NCI-H1092 (cell line): ENCODE results near the gene CEMIP2.

ENCODE experiments used
- DNase-seq: peaks from one replicate; lab custom pipeline; 2025; lab: John Stamatoyannopoulos, UW

CEMIP2 gene

DNA sequence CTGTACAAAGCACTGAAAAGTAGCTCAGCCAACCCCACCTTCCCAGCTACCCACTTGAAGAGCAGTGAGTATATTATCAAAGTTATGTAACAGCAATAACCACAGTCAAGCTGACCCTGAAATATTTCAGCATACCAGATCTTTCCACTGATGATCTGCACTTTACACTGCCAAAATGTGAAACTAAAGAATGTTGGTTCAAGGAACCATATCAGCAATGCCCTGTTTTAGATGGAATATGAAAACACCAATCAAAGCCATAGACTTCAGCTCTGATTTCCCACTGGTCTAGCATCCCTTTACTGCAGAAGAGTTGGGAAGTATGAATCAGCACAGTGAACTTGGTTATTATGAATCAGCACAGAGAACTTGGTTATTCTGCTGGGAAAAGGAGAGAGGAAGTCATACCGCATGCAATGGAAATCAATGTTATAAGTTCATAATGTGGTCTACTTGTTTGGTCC, 20.0 kb downstream of the CEMIP2 start:
- DNase-seq: no peak

DNA sequence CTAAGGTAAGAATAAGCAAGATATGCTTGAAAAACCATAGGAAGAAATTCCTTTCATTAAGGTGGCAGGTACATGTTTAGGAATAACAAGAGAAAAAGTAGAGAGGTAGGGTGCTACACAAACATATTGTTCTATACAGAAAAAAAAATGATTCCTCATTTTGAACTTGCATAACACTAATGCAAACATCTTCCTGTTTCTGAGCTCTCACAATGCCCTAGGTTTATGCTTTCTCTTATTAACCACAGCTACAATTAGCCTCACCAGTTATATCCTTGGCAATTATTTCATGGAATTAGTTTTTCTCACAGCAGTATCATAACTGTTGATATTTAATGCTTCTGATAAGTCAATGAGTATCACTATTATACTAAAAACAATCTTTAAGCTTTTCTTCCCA, 20.7 kb downstream of the CEMIP2 start:
- no peak for DNase-seq

DNA sequence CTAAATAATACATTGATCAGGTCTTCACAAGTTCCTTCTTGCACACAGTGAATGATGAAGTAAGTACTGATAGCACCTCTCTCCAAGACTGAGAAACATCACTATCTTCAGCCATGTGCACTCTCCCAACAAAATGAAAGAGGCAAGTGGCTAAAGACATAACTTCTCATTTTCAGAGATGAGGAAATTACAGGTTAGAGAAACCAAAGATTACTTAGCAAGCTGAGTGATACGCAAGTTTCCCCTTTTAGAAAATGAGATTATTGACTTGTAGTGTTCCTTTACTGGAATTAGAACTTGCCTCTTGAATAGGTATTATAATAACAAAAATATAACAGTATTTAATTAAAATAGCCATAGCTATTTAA, 21.6 kb downstream of the CEMIP2 start:
- no peak for DNase-seq

DNA sequence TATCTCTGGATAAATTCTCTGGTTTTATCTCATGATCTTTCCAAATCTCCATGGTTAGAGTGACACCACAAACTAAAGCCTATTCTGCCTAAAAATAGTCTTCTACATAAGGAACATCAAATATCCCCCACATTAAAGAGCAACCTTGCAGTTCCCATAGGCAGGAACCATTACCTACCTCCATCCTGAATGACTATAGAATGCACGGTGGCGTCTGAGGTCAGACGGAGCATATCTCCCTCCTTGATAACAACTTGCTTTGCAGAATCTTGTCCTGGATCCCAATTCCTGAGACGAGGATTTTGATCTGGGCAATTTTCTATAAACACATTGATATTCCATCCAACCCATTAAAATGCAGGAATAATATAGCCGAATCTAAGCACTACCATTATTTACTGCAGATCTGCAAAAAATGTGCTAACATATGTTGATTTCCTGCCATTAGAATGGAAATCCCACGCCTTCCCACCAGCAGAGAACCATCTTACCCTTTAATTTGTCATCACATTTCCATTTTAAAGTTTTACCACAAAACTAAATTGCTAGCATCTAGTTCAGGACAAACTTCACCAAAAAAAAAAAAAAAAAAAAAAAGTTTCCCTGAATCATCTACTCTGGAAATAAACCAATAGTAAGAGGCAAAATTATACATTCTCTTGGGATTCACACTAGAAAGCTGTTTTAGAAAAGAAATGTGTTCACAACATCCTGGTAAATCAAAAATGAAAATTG, 22.1 kb downstream of the CEMIP2 start:
- DNase-seq: no peak

DNA sequence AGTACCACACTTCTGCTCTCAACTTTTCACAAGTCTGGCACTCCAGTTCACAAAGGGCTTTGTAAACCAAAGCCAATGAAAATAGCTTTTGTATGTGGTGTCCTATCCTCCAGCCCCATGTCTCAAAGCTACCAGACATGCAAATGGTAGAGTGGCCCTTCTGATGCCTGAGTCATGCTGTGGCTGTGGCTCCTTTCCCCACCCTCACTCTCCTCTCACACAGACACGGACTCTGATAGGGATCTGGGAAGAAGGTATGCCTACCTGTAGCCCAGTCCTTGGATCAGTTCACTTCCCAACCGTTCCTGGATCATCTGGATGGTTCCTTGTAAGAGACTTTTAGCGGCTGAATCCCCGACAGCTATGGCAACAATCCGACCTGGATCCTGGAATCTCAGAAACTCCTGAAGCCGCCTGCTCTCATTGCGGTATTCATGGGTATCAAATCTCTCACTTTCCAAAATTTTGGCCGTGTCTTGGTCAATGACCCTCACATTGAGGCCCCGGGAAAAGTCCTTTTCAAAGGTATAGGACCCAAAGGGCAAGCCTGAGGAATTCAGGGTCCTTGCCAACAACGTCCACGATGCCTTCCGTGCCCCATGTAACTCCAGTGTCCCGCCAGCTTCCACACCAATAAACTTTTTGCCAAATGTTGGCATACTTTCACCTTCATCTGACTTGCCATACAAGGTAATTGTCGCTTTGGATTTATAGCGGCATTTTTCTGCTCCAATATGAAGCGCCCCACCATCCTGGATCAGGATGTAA, 23.4 kb downstream of the CEMIP2 start:
- DNase-seq: no peak

DNA sequence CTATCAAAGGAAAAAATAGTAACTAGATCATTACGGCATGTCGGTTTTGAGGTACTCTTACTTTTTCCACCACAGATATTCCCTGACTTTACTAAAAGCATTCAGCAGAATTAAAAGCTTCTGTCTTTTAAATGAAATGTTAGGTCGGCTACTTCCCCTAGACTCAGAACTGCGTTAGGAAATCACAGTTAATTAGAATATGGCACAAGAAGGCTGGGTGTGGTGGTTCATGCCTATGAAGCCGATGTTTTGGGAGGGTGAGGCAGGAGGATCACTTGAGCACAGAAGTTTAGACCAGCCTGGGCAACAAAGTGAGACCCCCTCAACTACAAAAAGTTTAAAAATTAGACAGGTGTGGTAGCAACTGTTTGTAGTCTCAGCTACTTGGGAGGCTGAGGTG, 24.4 kb downstream of the CEMIP2 start:
- DNase-seq: no peak

DNA sequence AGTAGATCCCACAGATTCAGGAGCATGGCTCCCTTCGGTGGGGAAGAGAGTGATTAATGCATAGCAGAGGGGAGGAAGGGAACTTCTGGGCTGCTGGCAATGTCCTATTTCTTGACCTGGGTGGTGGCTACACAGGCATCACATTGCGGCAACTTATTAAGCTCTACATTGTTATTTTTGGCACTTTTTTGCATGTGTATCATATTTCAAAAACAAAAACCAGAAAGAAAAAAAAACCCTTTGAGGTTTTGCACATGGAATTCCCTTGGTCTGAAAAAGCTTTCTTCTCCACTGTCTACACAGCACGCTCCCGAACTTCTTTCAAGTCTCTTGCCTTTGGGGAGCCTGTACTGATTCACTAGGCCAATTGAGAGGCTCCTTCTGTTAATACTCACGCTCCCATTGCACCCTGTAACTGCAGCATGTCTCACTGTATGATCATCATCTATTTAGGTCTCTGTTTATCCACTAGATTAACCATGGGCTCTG, 25.1 kb downstream of the CEMIP2 start:
- DNase-seq: no peak

DNA sequence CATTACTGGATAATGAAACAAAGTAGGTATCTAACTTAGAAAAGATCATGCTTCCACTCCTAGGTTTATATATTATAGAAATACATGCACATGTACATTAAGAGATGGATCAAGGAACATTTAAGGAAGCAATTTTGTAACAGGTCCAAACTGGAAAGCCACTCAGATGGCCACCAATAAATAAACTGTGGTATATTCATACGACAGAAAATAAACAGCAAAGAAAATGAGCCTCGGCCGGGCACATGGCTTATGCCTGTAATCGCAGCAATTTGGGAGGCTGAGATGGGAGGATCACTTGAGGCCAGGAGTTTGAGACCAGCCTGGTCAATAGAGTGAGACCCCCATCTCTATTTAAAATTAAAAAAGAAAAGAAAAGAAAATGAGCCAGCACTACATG, 25.6 kb downstream of the CEMIP2 start:
- DNase-seq: no peak

DNA sequence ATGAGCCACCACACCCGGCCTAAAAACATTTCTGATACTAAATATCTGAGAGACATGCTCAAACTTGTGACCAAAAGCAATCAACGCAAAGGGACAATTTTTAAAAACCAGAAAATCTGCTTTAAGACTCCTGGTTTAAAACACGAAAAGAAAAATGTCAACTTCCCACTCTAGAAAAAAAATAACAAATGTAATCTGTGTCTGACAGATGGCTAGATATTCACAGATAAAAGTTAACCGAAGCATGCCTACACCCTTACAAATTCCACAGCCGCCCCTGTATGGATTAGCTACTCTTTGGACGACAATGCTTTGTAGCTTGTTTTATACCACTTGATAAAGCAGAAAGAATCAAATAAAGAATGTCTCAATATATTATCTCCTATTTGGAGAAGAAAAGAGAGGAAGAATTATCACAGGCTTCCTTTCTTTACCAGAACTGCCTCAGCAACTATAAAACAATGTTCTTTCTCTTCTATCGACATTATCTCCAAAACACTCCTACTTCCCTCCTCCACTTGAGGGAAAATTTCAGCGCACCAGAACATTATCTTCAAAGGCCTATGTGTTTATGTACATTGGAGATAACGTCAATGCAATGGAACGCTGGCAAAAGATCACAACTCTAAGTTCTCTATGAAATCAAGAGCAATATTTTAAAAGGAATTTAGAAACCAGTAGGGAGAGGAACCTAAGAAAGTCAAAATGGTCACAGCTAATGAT, 26.2 kb downstream of the CEMIP2 start:
- DNase-seq: no peak

DNA sequence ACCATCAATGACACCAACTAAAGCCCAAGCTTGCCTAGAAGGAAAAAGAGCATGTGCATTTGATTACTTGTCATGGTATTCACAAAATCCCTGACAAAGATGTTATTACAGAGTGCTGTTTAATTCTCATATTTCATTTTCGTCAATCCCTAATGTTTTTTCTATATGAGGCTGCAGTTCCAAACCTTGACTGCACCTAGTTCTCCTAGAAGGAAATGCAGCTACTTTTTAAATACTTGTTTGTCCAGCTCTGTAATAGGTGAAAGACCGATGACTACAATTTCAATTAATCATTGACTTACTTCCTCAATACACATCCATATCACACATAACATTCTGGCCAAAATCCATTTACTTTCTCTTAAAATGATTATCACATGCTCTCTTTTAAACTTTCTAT, 28.1 kb downstream of the CEMIP2 start:
- DNase-seq: no peak

DNA sequence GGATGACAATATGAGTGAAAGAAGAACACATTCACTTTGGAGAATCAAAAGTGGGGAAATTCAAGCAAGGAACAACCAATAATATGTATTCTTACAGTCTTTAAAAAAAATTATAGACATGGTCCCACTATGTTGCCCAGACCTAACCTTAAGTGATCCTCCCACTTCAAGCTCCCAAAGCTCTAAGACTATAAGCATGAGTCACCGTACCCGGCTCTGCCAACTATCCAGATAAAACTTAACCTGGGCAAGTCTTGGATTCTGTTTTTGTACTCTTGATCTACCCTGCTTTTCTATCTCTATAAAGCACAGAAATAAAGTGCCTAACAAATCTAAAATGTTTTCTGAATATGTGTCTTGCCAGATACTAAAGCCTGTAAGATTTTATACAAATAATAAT, 30.9 kb downstream of the CEMIP2 start:
- DNase-seq: no peak

DNA sequence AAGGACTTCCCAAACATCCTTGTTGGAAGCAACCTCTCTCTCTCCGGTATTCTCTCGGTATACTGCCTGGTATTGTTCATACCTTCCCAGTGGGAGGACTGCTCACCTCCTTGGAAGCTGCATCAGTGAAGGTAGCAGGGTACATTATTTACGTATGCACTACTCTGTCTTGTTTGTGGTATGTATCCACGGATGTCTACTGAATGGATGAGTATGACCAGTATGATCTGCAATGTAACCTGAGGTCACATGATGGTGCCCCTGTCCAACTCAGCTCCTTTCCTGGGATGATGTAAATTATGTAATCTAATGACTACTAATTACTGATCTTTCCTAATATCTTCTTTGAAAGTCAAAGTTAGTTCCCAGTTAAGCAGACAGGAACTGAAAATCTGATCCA, 32.1 kb downstream of the CEMIP2 start:
- DNase-seq: no peak

DNA sequence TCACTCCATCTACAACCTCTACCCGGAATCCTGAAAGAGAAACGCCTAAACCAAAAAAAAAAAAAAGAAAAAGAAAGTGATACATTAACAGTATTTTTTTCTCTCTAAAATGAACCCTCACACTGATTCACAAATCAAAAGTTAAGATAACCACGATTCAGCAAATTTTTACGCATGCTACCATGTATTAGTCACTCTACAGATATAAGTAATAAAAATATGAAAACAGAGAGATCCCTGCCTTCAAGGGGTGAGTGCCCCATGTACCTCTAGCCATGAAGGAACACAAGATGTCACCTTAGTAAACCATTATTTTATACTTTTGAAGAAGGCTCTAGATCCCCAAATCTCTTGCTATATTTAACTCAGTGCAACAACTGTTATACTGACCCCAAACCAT, 33.4 kb downstream of the CEMIP2 start:
- no peak for DNase-seq

DNA sequence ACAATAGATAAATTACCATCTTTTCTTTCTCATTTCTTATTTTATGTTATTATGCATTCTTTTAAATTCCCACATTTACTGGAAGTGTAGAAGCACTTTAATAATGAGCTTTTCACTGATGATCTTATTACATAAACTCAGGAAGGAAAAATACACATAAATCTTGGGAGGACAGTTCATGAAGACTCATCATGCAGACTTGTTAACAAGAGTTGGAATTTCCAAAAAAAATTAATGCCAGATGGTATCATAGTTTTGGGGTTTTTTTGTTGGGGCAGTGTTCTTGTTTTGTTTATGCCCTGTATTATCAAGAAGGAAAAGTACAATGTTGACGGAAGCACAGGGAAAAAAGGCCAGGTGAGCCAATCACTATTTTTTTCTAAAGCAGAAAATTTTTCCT, 35.1 kb downstream of the CEMIP2 start:
- no peak for DNase-seq

DNA sequence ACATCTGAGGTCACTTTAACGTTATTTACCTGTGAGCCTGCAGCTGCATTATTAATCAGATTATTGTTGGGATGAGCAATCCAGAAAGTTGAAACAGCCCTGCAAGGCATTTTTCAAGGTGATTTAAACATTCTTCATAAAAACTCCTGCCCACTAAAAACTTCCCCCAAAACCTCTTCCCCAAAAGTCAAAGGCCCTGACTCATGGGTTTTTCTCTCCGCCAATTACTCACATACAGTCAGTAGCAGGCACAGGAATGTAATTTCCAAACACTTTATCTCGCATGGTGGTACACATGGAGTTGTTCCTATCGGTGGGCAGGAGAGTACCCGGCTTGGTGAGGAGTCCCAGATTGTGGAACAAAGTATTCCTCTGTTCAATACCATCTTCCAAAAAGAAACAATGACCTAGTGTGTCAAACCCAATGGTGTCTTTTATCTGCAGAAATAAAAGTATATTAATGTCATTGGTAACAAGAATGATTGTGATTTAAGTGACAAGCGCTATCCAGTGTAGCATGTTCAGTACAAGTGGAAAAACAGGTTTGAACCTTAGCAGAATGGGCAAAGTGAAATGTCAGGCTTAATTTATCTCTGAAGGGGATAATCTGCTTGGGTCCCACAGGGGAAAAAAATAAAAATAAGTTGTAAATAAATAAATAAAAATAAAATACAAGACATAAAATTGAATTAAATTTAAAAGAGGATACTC, 38.3 kb downstream of the CEMIP2 start:
- DNase-seq: no peak

DNA sequence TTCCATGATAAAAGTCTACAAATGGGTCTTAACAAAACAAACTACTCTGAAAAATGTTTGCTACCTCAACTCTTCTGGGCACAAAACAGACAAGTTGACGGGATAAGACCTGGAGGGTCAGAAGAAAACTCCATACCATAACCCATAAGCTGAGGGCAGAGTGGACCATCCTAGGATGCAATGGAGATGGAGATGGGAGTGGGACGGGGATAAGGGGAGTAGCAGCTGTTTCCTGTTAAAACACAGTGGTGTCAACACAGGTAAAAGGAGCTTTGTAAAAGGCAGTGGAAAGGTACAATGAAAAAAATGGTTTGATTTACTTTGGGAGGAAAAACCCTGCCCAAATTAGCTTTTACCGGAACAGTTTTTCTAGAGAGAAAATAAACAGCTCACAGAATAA, 41.6 kb downstream of the CEMIP2 start:
- no peak for DNase-seq

DNA sequence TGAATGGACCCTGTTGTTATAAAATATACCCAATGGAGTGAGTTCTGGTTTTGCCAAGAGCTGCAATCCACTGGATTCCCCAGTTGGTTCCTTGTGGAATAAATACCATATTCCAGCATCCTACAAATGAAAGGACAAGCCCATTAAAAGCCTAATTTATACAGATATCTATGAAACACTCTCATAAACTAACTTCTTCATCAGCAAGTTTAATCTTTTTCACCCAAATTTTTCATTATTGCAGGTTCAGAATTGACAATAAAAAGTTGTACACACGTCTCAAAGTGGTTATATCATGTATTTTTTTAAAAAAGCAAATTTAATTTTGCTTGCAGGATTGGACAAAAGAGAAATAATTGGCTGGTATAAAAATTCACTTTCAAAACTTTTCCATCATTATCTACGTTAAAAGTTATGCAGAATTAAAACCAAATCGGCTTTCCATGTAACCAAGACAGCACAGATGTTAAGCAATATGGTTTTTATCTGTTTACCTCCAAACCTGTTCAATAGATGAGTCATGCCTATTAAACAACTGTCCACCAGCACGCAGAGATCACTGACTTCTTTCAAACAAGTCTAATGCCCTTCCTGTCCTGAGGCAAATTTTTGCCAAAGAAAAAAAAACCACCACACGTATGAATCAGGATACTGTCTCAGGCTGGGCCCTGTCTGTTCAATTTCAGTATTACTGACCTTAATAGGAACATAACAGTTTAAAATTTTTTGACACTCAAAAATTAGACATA, 42.5 kb downstream of the CEMIP2 start:
- no peak for DNase-seq

DNA sequence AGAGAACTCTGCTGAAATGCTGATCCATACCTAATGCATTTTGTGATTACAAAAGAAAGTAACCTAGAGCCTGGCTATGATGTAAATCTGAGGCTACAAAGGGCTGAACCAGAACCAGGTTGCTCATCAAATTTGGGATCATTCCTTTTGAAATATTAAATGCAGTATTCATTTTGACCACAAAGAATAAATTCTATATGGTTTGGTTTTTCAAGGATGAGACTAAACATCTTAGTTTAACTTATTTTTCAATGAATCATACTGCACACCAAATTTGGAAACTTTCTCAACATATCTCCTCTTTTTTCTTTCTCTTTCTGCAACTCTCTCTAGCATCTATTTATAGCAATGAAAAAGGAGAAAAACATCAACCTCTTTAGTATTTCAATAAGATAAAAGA, 46.5 kb downstream of the CEMIP2 start:
- no peak for DNase-seq

DNA sequence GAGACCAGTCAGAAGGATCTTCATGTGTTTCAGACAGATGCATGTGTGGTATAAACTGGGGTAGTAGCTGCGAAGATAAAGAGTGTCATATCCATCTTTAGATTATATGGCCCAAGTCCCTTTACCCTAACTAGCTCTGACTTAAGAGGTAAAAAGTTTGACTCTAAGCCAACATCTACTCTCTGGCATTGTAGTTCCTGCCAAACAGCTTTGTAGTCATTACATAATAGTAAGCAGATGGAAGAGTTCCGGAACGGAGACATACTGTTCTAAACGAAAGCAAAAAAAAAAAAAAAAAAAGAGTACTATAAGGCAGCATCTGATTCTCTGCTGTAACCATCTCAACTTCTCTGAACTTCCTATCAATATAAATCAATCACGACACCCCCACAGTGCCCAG, 48.8 kb downstream of the CEMIP2 start:
- no peak for DNase-seq

DNA sequence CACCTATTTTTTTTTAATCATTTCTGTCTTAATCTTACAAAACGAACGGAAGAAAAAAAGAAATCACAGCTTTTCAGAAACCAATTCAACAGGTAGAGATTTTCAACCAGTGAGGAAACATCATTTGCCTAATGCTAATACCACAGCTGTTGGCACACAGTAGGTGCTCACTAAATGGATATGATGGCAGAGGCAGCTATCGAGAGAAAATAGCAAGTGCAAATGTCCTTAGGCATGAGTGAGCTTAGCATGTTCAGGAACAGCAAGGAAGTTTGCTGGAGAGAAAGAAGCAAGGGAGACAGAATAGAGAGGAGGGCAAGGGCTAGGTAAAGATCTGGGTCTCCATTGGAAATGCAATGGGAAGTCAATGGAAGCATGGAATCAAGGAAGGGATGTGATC, 49.2 kb downstream of the CEMIP2 start:
- DNase-seq: no peak

DNA sequence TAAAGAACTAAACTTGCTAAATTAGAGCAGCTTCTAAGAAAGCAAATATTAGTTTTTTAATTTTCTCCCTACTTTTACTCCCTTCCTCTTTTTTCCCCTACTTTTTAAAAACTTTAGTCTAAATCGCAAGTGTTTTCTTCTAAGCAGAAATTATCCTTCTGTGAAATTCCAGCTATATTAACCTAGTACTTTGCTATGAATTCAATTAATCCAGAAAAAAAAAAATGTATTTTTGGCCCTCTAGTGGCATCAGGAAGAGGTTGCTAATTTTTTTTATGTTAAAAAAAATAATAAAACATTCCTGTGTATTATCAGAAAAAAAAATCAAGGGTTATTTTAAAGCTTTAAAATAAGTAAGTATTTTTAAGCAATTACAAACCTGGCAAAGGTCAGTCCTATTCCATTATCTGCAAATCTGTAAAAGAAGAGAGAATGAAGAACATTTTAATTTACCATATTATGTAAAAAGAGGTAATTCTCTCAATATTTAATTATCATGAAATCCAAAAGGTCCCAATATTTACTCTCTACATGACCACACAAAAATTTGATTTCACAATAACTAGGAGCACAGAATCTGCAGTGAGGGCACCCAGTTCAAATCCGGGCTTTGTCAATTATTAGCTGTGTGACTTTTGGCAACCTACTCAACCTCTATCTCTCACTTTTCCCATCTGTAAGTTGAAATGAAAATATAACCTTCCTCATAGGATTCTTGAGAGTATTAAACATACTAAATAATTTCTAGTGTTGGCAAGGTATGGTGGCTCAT, 52.0 kb downstream of the CEMIP2 start:
- DNase-seq: no peak
